ENCODE data around the gene TFAP2B. TPM values are rescaled to one million over a fixed set of nuclear protein-coding genes. Genes with fewer than 3 reads are reported as not detected.

The TFAP2B gene
- polyA plus RNA-seq, 1 experiment = not detected

DNA sequence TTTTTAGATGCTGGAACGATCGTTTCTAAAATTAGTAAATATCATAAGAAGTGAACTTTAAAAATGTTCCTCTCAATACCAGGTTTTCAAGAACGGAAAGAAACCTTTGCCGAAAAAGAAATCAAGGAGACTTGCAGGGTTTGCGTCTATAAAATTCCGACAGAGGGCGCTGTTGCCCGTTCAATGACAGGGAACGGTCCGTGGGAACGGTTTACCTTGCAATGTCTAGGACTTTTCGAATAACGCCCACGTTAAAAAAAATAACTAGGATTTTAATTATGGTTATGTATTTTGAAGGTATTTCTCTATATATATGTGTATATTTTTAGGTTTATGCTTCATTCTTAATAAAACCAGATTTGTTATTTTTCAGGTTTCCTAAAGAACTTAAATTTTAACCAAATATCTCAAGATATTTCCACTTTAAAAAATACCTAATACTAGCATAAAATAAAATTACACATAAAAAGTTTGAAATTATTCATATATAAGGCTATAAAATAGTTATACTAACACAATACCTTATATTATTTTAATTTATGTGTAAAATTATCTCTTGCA, 2.5 kb upstream of the TFAP2B start:
- peak; percentile 86 for TF ChIP-seq CTCF (IDR thresholded peaks at IDR 0.05; ENCODE audit: insufficient read depth, low read depth, low read length)
- H3K36me3 ChIP-seq (ENCODE audit: control insufficient read depth, insufficient read depth, low read length) = no peaks in the 10 kb centered on the region
- peaks cover 20% of the 10 kb centered on the region for H3K27me3 ChIP-seq (ENCODE audit: control insufficient read depth, insufficient read depth, low read length)
- no peak for DNase-seq (ENCODE audit: low read depth)
- CTCF ChIA-PET = interaction anchor here (0.9 to 1.0 kb wide), 4 partner anchors 14 to 1204 kb away, joined by 3 to 5 read pairs (median 4); no protein-coding TSS in a partner anchor
- POLR2A ChIA-PET = no interaction called here
- peak overlapping the region; percentile 46 for H3K4me3 ChIP-seq (ENCODE audit: low read depth, low read length)

GRCh38 chr6:50816947-50817645, 1.6 kb upstream of the TFAP2B start:
- POLR2A ChIA-PET = no interaction called here

GRCh38 chr6:50817646-50817950, 1.1 kb upstream of the TFAP2B start:
- ChIA-PET POLR2A (no interaction called here), CTCF (interaction anchor here (0.8 to 1.0 kb wide), 3 partner anchors 11 to 1138 kb away, joined by 3 to 5 read pairs (median 3); no protein-coding TSS in a partner anchor)
- Histone ChIP-seq H3K27me3 (ENCODE audit: control insufficient read depth, insufficient read depth, low read length) (peaks cover 30% of the 10 kb centered on the region), H3K36me3 (ENCODE audit: control insufficient read depth, insufficient read depth, low read length) (no peaks in the 10 kb centered on the region), H3K4me3 (ENCODE audit: low read depth, low read length) (no peak overlapping the region)
- TF ChIP-seq CTCF (IDR thresholded peaks at IDR 0.05; ENCODE audit: insufficient read depth, low read depth, low read length) = no peak
- DNase-seq (ENCODE audit: low read depth) = no peak

More at GRCh38 chr6:50816947-50817645, 1.6 kb upstream of the TFAP2B start:
- TF ChIP-seq CTCF (IDR thresholded peaks at IDR 0.05; ENCODE audit: insufficient read depth, low read depth, low read length) = no peak
- CTCF ChIA-PET = interaction anchor here (0.8 to 1.0 kb wide), 3 partner anchors 12 to 1138 kb away, joined by 3 to 5 read pairs (median 3); no protein-coding TSS in a partner anchor
- no peak for DNase-seq (ENCODE audit: low read depth)
- no peaks in the 10 kb centered on the region for H3K36me3 ChIP-seq (ENCODE audit: control insufficient read depth, insufficient read depth, low read length)
- H3K27me3 ChIP-seq (ENCODE audit: control insufficient read depth, insufficient read depth, low read length) = peaks cover 27% of the 10 kb centered on the region
- no peak overlapping the region for H3K4me3 ChIP-seq (ENCODE audit: low read depth, low read length)

- no peak for DNase-seq (ENCODE audit: low read depth)
- no peaks in the 10 kb centered on the region for H3K36me3 ChIP-seq (ENCODE audit: control insufficient read depth, insufficient read depth, low read length)
- ChIA-PET CTCF (interaction anchor here (0.8 to 1.6 kb wide), 3 partner anchors 533 to 1204 kb away, joined by 3 read pairs; no protein-coding TSS in a partner anchor), POLR2A (no interaction called here)
- TF ChIP-seq CTCF (IDR thresholded peaks at IDR 0.05; ENCODE audit: insufficient read depth, low read depth, low read length) = no peak
- H3K27me3 ChIP-seq (ENCODE audit: control insufficient read depth, insufficient read depth, low read length) = peaks cover 33% of the 10 kb centered on the region
- H3K4me3 ChIP-seq (ENCODE audit: low read depth, low read length) = no peak overlapping the region
Measured at GRCh38 chr6:50818020-50818419, 651 bp upstream of the TFAP2B start.

DNA sequence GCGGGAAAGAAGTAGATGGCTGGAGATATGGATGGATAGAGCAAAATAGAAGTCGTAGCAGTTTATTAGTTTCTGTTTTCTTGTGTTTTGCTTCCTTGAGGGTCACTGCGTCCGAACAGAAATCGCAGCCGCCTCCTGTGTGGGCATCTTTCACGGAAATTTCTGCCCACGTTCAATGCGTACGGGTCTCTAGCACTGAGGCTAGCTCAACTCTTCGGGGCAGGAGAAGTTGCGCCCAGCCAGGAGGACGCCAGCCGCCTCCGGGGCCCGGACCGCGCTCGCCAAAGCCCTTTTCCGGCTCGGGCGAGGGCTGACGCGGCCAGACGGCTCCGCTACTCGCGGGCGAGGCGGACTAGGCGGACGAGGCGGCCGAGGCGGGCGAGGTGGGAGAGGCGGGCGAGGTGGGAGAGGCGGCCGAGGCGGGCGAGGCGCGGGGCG, 814 bp downstream of the TFAP2B start:
- DNase-seq (ENCODE audit: low read depth) = no peak
- no peaks in the 10 kb centered on the region for H3K36me3 ChIP-seq (ENCODE audit: control insufficient read depth, insufficient read depth, low read length)
- no peak overlapping the region for H3K4me3 ChIP-seq (ENCODE audit: low read depth, low read length)
- POLR2A ChIA-PET = no interaction called here
- no peak for TF ChIP-seq CTCF (IDR thresholded peaks at IDR 0.05; ENCODE audit: insufficient read depth, low read depth, low read length)
- H3K27me3 ChIP-seq (ENCODE audit: control insufficient read depth, insufficient read depth, low read length) = peaks cover 40% of the 10 kb centered on the region
- CTCF ChIA-PET = interaction anchor here (1.6 kb wide), 1 partner anchor 1202 kb away, joined by 3 read pairs; no protein-coding TSS in a partner anchor

Data from BJ (cell line).